ENCODE data around the gene NOC3L.

Gene NOC3L

DNA sequence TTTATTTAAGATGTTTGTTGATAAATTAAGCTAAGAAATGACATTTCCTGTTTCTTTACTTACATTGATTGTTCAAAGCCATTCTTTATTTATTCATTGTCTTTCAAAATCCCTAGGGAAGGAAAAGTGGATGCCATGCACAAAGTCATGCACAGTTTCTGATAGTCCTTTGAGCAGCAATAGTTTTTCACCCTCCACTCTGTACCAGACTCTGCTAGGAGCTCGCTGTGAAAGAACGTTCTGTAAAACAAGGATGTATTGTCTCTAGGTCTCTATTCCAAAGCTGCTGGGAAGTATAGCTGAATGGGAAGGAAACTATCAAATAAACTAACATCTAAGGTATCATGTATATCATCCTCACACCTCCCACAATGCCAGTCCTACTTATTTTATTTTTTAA lies 7.8 kb upstream of the NOC3L start:
- no peaks in the 10 kb centered on the region for H3K4me1 ChIP-seq (ENCODE audit: control insufficient read depth in 1 of 2, insufficient read depth in 1 of 2, low read depth in 1 of 2, low read length in 1 of 2)
- no peaks in the 10 kb centered on the region for H3K36me3 ChIP-seq
- H3K9me3 ChIP-seq, result no peaks in the 10 kb centered on the region
- no peak for TF ChIP-seq CTCF (IDR thresholded peaks at IDR 0.05)
- no peak overlapping the region for H3K4me3 ChIP-seq (ENCODE audit: low read depth in 1 of 2, low read length in 1 of 2)
- H3K27ac ChIP-seq, result no peak overlapping the region
- H3K27me3 ChIP-seq, result peaks cover 57% of the 10 kb centered on the region

DNA sequence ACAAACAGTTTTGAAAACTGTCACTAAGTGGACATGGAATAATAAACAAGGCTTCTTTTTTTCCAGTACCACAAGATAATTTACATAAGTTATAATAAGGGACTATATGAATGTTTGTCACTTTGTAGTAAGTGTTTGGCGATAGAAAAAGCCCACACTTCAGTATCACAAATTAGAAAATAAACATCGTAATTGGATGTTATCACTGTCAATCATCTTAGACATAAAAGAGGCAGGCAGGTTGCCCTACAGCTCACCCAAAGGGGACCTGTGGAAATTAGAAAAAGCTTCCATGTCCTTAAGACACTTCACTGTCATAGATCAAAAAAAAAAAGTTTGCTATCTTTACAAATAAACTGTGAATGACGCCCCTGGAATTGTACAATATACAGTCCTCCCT lies 3.6 kb upstream of the NOC3L start:
- Histone ChIP-seq H3K27ac (no peak overlapping the region), H3K4me1 (ENCODE audit: control insufficient read depth in 1 of 2, insufficient read depth in 1 of 2, low read depth in 1 of 2, low read length in 1 of 2) (peaks cover 11 to 16% of the 10 kb centered on the region in 2 experiments), H3K27me3 (peaks cover 64% of the 10 kb centered on the region), H3K4me3 (ENCODE audit: low read depth in 1 of 2, low read length in 1 of 2) (no peak overlapping the region), H3K9me3 (no peaks in the 10 kb centered on the region), H3K36me3 (no peaks in the 10 kb centered on the region)
- no peak for TF ChIP-seq CTCF (IDR thresholded peaks at IDR 0.05)

DNA sequence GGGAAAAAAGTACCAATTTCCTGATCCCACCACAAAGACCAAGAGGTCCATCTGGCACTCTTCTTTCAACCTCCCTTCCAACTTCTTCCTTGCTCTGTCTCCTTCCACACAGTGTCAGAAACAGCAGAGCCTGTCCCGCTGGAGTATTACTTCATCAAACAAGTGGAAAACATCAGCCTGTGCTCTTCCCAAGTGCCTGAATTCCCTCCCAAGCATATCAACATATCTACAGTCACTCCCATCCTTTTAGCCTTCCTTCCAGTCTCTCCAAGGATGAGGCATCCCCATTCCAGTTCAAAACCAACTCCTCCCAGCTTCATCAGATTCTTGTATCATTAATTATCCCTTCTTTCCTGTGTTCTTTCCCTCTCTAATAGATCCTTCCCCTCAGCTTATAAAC lies 1.7 kb upstream of the NOC3L start:
- Histone ChIP-seq H3K4me3 (ENCODE audit: low read depth in 1 of 2, low read length in 1 of 2) (no peak overlapping the region), H3K27ac (no peak overlapping the region), H3K27me3 (peaks cover 48% of the 10 kb centered on the region), H3K36me3 (no peaks in the 10 kb centered on the region), H3K9me3 (no peaks in the 10 kb centered on the region), H3K4me1 (ENCODE audit: control insufficient read depth in 1 of 2, insufficient read depth in 1 of 2, low read depth in 1 of 2, low read length in 1 of 2) (peaks cover 11 to 16% of the 10 kb centered on the region in 2 experiments)
- no peak for TF ChIP-seq CTCF (IDR thresholded peaks at IDR 0.05)

GRCh38 chr10:94363251-94363565 lies 469 bp upstream of the NOC3L start:
- no peaks in the 10 kb centered on the region for H3K36me3 ChIP-seq
- no peaks in the 10 kb centered on the region for H3K9me3 ChIP-seq
- H3K27me3 ChIP-seq, result peaks cover 36% of the 10 kb centered on the region
- H3K4me1 ChIP-seq (ENCODE audit: control insufficient read depth in 1 of 2, insufficient read depth in 1 of 2, low read depth in 1 of 2, low read length in 1 of 2), result peaks cover 11 to 16% of the 10 kb centered on the region in 2 experiments
- no peak for TF ChIP-seq CTCF (IDR thresholded peaks at IDR 0.05)
- peak overlapping the region; percentile 71 to 83 for H3K4me3 ChIP-seq (ENCODE audit: low read depth in 1 of 2, low read length in 1 of 2)
- no peak overlapping the region for H3K27ac ChIP-seq

GRCh38 chr10:94361171-94361794 lies 1.5 kb downstream of the NOC3L start:
- Histone ChIP-seq H3K27ac (no peak overlapping the region), H3K36me3 (peaks cover 7% of the 10 kb centered on the region), H3K9me3 (no peaks in the 10 kb centered on the region), H3K4me3 (ENCODE audit: low read depth in 1 of 2, low read length in 1 of 2) (no peak overlapping the region), H3K27me3 (peaks cover 31% of the 10 kb centered on the region), H3K4me1 (ENCODE audit: control insufficient read depth in 1 of 2, insufficient read depth in 1 of 2, low read depth in 1 of 2, low read length in 1 of 2) (peaks cover 11 to 16% of the 10 kb centered on the region in 2 experiments)
- TF ChIP-seq CTCF (IDR thresholded peaks at IDR 0.05), result no peak

DNA sequence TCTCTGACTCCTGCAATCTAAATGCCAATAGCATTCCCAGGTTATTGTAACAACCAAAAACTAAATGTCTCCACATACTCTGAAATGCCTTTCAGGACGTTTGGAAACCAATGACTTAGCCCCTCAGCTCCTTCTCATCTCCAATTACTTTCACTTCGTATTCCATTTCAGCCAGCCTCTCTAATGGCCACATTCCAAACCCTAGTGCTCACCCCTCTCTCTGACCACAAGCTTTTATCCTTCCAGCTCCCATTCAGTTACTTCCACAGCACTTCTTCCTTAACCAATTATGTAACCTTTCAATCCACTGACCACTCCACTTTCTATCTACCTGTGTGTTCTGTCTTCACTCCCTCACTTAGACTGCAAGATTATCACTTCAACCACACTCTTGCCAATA lies 4.3 kb downstream of the NOC3L start:
- no peak for TF ChIP-seq CTCF (IDR thresholded peaks at IDR 0.05)
- Histone ChIP-seq H3K4me1 (ENCODE audit: control insufficient read depth in 1 of 2, insufficient read depth in 1 of 2, low read depth in 1 of 2, low read length in 1 of 2) (peaks cover 11 to 16% of the 10 kb centered on the region in 2 experiments), H3K27me3 (peaks cover 3% of the 10 kb centered on the region), H3K36me3 (peaks cover 7% of the 10 kb centered on the region), H3K9me3 (no peaks in the 10 kb centered on the region), H3K4me3 (ENCODE audit: low read depth in 1 of 2, low read length in 1 of 2) (no peak overlapping the region), H3K27ac (no peak overlapping the region)
